HK-2 (cell line): ENCODE results near the gene STX5.
"Not testable (repeated sequence)": the region's sequence is repeated elsewhere in the genome, so short reads cannot be mapped to it uniquely, and the experiment has no call there.

Source experiments
- DNase-seq: peaks from one replicate; pipeline ENCODE4 v3.0.0-alpha.2; 2018; ENCODE audit not compliant: unreplicated experiment

The STX5 gene

DNA sequence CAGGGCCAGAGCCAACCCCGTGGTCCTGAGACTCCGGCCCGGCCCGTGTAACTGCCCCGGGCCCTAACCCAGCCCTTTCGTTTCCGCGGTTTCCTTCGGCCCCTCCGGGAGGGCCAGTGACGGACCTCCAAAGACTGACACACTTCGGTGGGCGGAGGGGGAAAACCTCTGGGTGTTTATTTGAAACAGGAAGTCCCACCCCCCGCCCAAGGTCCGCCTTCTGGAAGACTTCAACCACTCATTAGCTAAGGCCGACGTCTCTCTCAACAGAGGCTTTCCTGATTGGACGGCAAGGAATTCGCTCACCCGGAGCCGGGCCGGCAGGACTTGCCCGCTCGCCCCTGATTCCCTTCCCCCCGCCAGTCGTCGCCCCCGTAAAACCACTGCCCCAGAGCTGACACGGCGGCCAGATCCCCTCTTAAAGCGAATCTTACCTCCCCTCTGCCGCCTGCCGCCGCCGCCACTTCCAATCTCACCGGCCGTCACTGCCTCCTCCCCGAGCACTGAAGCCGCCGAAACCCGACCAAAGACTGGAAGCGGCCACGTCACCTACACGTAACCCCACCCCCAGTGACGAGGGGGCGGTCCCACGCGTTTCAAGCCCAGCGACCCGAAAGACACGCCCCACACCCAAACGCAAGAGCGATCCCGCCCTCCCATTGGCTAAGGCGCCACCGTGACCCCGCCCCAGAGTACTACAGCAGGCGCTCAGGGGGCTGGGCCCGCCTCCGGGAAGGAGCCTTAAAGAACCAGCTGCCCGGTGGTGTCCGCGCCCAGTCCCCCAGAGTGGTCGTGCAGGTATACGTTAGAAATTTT is at the start of gene STX5:
Gene STX5 (minus strand): TSS at position 532 of the 816 bp plus-strand sequence. CDS start 808 bp downstream, outside the sequence.
- DNase-seq = peak; percentile 96

GRCh38 chr11:62880803-62881578 is 49.1 kb upstream of the STX5 start, which contains the start of gene SLC3A2:
TSS of gene SLC3A2 (plus strand) at chr11:62880896. CDS start at chr11:62881024, 128 bp downstream.
- DNase-seq = peak; percentile 79

DNA sequence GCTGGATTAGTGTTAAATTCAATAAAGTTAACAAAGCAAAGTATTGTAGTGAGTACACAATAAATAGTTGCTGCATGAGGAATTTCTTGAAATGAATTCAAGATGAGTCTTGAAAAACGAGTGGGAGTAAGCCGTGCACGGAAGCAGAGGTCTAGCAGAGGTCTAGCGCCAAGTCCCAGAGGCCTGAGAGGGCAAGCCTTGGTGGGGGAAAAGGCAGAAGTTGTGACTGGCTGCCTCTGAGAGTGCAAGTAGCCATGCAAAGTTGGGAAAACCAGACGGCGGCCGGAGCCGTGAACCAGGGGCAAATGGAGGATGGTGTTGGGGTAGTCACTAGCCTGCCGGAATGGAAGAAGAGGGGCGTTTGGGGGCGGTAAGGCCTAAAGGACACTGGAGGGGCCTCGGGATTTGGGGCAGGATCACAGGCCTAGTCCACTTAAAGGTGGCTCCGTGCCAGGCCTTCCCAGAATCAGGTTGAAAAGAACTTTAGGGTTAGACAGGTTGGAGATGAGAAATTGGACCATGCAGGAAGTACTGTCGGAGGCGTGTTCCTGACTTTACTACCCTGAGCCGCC is 48.5 kb upstream of the STX5 start:
- peak; percentile 36 for DNase-seq

DNA sequence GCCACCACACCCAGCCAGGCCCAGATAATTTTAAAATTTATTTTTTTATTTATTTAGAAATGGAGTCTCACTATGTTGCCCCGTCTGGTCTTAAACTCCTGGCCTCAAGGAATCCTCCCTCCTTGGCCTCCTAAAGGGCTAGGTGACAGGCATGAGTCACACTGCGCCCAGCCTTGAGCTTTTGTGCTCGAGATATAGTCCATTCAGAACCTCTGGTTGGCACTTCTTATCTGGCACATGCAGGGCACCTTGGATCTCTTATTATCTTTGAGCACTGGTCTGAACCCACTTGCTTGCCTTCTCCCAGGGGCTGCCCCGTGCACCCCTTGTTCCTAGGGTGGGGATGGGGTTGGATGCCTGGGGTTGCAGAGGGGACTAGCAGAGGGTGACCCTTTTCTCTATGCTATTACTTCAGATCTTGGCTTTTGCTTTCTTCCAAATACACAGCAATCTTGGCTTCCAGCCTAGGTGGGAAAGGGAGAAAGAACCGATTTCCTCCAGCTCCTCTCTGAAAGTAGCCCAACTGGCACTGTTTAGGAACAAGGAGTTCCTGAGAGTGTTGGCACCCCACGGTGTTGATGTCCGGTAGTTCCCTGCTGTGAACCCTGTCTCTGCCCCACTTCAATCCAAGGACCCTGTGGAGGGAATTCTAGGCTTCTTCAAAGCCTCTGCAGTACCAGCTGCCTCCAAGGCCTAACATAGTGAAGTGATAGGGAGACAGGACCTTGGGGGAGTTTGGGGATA is 47.6 kb upstream of the STX5 start:
- no peak for DNase-seq

DNA sequence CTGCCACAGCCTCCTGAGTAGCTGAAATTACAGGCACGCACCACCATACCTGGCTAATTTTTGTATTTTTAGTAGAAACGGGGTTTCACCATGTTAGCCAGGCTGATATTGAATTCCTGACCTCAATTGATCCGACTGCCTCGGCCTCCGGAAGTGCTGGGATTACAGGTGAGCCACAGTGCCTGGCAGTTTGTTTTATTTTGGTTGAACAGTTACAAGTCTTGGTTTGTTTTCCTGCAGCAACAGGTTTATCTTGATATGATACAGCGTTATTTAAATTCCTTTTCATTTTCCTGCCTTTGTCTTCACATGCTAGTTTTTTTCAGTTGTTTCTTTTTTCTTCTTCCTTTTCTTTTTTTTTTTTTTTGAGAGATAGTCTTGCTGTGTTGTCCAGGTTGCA is 44.9 kb upstream of the STX5 start:
- DNase-seq = no peak

- DNase-seq = no peak
Measured at GRCh38 chr11:62875698-62876478, 44.0 kb upstream of the STX5 start.

GRCh38 chr11:62874851-62875250 is 43.0 kb upstream of the STX5 start:
- DNase-seq = no peak

DNA sequence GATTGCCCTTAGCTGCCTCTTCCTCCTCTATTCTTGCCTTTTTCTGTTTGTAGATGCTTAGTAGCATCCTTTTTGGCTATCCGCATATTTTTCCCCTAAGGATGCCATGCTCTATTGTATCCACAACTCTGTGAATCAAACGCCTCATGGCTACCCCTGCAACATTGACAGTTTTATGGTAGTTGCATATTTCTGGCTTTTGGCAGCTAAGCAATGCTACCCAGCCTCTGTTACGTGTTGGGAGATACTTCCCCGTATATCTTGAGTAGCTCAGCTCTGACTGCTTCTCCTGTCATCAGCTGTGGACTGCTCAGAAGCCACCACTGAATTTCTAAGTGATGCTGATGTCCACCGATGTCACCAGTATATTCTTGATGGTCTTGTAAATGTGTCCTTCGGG is 33.8 kb upstream of the STX5 start:
- no peak for DNase-seq

- DNase-seq = no peak
Measured at GRCh38 chr11:62863687-62864335, 32.0 kb upstream of the STX5 start.

GRCh38 chr11:62861564-62862192 is 29.8 kb upstream of the STX5 start:
- DNase-seq = not testable (repeated sequence)

DNA sequence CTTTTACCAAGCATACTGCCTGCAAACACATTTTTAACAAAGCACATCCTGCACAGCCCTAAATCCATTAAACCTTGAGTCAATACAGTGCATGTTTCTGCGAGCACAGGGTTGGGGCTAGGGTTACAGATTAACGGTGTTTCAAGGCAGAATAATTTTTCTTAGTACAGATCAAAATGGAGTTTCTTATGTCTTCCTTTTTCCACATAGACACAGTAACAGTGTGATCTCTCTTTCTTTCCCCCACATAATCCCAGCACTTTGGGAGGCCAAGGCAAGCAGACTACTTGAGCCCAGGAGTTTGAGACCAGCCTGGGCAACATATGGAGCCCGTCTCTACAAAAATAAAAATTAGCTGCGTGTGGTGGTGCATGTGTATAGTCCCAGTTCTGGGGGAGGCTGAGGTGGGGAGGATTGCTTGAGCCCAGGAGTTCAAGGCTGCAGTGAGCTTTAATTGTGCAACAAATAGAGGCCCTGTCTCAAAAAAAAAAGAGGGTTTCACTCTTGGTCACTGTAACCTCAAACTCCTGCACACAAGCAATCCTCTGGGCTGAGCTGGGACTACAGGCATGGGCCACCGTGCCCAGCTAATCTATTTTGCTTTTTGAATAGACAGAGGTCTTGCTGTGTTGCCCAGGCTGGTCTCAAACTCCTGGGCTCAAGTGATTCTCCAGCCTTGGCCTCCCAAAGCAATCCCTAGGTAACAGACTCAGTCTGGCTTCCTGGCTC is 29.1 kb upstream of the STX5 start:
- DNase-seq = no peak

- DNase-seq = not testable (repeated sequence)
Measured at GRCh38 chr11:62859281-62859703, 27.4 kb upstream of the STX5 start.

DNA sequence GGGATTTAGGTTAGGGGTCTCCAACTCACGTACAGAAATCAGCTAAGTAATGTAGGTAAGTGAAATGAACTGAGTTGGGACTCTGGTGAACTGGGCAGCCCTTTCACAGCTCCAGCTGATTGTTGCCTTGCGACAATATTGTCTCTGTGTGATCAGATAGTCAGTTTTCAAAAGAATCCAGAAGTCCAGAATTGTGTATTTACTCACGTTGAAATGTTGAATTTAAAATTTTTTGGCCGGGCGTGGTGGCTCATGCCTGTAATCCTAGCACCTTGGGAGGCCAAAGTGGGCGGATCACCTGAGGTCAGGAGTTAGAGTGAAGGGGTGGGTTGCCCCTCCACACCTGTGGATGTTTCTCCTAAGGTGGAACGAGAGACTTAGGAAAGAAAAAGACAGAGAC is 26.4 kb upstream of the STX5 start:
- DNase-seq = no peak

DNA sequence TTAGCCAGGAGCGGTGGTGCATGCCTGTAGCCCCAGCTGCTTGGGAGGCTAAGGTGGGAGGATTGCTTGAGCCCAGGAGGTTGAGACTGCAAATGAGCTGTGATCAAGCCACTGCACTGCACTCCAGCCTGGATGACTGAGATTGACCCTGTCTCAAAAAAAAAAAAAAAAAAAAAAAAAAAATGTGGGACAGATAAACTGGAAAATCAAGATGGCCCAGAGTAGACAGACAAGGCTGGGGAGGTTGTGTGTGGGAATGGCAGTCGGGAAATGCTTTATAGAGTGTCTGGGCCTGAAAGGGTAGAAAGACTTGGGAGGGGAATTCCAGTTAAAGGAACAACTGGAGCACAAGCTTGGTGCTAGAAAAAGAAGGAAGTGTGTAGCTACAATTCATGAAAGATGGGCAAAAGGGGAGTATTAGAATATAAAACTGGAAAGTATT is 25.7 kb upstream of the STX5 start:
- no peak for DNase-seq

GRCh38 chr11:62856333-62856895 is 24.6 kb upstream of the STX5 start:
- no peak for DNase-seq

- DNase-seq = peak; percentile 96
Measured at GRCh38 chr11:62855571-62856332, 23.9 kb upstream of the STX5 start.

DNA sequence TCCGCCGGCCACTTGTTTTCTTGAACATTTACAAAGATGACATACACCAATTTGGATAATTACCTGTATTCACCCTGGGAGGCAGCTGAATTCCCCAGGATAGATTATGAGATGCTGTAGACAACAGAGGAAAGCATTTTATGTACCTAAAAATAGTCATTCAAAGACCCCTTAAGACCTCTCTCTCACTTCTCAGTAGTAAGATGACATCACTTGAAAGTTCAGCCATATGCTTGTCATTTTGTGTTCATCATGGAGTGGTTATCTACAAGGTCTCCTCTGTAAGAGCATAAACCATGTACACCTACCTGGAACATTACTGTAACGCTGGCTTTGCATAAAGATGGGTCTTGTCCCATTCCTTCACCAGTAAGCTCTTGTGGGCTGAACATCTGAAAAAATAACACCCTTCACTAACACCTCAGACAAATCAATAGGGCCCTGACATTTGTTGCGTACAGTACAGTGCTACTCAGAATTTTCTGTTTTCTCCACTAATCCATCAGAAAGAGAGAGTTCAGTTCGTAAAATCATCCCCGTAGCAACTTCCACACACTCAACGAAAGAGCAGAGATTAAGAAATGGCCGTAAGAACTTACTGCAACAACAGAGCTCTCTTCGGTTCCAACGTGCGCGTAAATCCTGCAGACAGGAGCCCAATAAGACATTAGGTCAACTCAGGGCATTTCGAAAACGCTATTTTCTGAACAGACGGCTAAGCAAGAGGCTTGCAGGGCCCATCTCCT is 23.1 kb upstream of the STX5 start:
- DNase-seq = no peak
